ENCODE results near the gene PFN4. TPM values are rescaled to one million over a fixed set of nuclear protein-coding genes. Genes with fewer than 3 reads are reported as not detected.

PFN4 gene
- total and polyA plus RNA-seq, 2 experiments from 2014 or later, result 0.28 TPM; not detected in 1

DNA sequence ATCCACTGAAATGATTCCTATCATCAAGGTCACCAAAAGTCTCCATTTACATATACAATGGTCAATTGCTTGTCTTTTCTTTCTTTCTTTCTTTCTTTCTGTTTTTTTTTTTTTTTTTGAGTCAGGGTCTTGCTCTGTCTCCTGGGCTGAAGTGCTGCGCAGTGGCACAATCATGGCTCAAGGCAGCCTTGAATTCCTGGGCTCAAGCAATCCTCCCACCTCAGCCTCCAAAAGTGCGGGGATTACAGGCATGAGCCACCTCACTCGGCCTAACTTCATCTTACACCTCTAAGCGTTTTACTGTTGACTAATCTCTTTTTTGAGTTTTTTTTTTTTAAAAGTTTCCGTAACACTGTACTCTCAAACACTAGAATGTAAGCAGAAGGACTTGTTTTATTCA, 47.9 kb downstream of the PFN4 start:
- TF ChIP-seq POLR2AphosphoS5 (IDR thresholded peaks at IDR 0.05; ENCODE audit: low read depth), result no peak
- TF ChIP-seq NANOG (IDR thresholded peaks at IDR 0.05; ENCODE audit: borderline replicate concordance), result no peak
- TF ChIP-seq JUNB (IDR thresholded peaks at IDR 0.05; ENCODE audit: unreplicated experiment), result no peak
- no peak for TF ChIP-seq ZNF331 (CRISPR knock-in tag; IDR thresholded peaks at IDR 0.05; ENCODE audit: low read depth)
- TF ChIP-seq CREB1 (CRISPR knock-in tag; IDR thresholded peaks at IDR 0.05; ENCODE audit: low read depth), result no peak
- TF ChIP-seq, protein P1, sequence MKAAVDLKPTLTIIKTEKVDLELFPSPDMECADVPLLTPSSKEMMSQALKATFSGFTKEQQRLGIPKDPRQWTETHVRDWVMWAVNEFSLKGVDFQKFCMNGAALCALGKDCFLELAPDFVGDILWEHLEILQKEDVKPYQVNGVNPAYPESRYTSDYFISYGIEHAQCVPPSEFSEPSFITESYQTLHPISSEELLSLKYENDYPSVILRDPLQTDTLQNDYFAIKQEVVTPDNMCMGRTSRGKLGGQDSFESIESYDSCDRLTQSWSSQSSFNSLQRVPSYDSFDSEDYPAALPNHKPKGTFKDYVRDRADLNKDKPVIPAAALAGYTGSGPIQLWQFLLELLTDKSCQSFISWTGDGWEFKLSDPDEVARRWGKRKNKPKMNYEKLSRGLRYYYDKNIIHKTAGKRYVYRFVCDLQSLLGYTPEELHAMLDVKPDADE (IDR thresholded peaks at IDR 0.05), result no peak
- Histone ChIP-seq H4K20me1 (replicated peaks; ENCODE audit: insufficient read depth) (peaks cover 3% of the 10 kb centered on the region; the same call in 1 of the 2 replicates), H3K27me3 (ENCODE audit: insufficient read depth) (no peaks in the 10 kb centered on the region), H3K27ac (ENCODE audit: low read depth) (peak overlapping the region; percentile 98), H2AFZ (no peak overlapping the region), H3K9me2 (ENCODE audit: insufficient read depth) (no peaks in the 10 kb centered on the region), H3K79me2 (replicated peaks; ENCODE audit: insufficient read depth) (peaks cover 55% of the 10 kb centered on the region), H3K36me3 (ENCODE audit: insufficient read depth) (peaks cover 17% of the 10 kb centered on the region), H3F3A (replicated peaks; ENCODE audit: low read depth) (peaks cover 25% of the 10 kb centered on the region), H3K4me1 (ENCODE audit: insufficient read depth) (peaks cover 28% of the 10 kb centered on the region), H3K4me3 (peak overlapping the region; percentile 95), H3K4me2 (peak overlapping the region; percentile 99)
- Mint-ChIP-seq H3K27me3 (ENCODE audit: insufficient read depth, low read depth, poor library complexity) (peaks cover 1% of the 10 kb centered on the region), H3K27ac (peak overlapping the region; percentile 98), H3K9me3 (no peaks in the 10 kb centered on the region), H3K4me1 (peaks cover 18% of the 10 kb centered on the region), H3K36me3 (ENCODE audit: low read depth) (peaks cover 37% of the 10 kb centered on the region), H3K4me3 (peak overlapping the region; percentile 96)
- no peak for DNase-seq (ENCODE audit: low spot score)
- no peak for ATAC-seq

GRCh38 chr2:24073816-24074215, 49.3 kb downstream of the PFN4 start:
- Mint-ChIP-seq H3K4me1 (peaks cover 18% of the 10 kb centered on the region), H3K27me3 (ENCODE audit: insufficient read depth, low read depth, poor library complexity) (peaks cover 3% of the 10 kb centered on the region), H3K9me3 (no peaks in the 10 kb centered on the region), H3K27ac (no peak overlapping the region), H3K36me3 (ENCODE audit: low read depth) (peaks cover 31% of the 10 kb centered on the region), H3K4me3 (peak overlapping the region; percentile 19; the same call in 1 of the 3 replicates)
- ATAC-seq, result no peak
- Histone ChIP-seq H3K4me3 (no peak overlapping the region), H2AFZ (no peak overlapping the region), H3K79me2 (replicated peaks; ENCODE audit: insufficient read depth) (peaks cover 55% of the 10 kb centered on the region), H3K4me2 (no peak overlapping the region), H3K36me3 (ENCODE audit: insufficient read depth) (peaks cover 17% of the 10 kb centered on the region), H3K9me2 (ENCODE audit: insufficient read depth) (no peaks in the 10 kb centered on the region), H3K27ac (ENCODE audit: low read depth) (no peak overlapping the region), H3F3A (replicated peaks; ENCODE audit: low read depth) (peaks cover 26% of the 10 kb centered on the region), H4K20me1 (replicated peaks; ENCODE audit: insufficient read depth) (peaks cover 3% of the 10 kb centered on the region; the same call in 1 of the 2 replicates), H3K27me3 (ENCODE audit: insufficient read depth) (no peaks in the 10 kb centered on the region), H3K4me1 (ENCODE audit: insufficient read depth) (peaks cover 28% of the 10 kb centered on the region)
- no peak for DNase-seq (ENCODE audit: low spot score)
- TF ChIP-seq ZNF331 (CRISPR knock-in tag; IDR thresholded peaks at IDR 0.05; ENCODE audit: low read depth), result no peak
- TF ChIP-seq POLR2AphosphoS5 (IDR thresholded peaks at IDR 0.05; ENCODE audit: low read depth), result no peak
- no peak for TF ChIP-seq EZH2phosphoT487 (IDR thresholded peaks at IDR 0.05; ENCODE audit: unreplicated experiment)
- TF ChIP-seq CTCF (conservative IDR thresholded peaks at IDR 0.05; ENCODE audit: low read depth in 2 of 2), result no peak
- TF ChIP-seq, protein P1 (IDR thresholded peaks at IDR 0.05), result no peak
- TF ChIP-seq, protein P2, sequence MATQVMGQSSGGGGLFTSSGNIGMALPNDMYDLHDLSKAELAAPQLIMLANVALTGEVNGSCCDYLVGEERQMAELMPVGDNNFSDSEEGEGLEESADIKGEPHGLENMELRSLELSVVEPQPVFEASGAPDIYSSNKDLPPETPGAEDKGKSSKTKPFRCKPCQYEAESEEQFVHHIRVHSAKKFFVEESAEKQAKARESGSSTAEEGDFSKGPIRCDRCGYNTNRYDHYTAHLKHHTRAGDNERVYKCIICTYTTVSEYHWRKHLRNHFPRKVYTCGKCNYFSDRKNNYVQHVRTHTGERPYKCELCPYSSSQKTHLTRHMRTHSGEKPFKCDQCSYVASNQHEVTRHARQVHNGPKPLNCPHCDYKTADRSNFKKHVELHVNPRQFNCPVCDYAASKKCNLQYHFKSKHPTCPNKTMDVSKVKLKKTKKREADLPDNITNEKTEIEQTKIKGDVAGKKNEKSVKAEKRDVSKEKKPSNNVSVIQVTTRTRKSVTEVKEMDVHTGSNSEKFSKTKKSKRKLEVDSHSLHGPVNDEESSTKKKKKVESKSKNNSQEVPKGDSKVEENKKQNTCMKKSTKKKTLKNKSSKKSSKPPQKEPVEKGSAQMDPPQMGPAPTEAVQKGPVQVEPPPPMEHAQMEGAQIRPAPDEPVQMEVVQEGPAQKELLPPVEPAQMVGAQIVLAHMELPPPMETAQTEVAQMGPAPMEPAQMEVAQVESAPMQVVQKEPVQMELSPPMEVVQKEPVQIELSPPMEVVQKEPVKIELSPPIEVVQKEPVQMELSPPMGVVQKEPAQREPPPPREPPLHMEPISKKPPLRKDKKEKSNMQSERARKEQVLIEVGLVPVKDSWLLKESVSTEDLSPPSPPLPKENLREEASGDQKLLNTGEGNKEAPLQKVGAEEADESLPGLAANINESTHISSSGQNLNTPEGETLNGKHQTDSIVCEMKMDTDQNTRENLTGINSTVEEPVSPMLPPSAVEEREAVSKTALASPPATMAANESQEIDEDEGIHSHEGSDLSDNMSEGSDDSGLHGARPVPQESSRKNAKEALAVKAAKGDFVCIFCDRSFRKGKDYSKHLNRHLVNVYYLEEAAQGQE (IDR thresholded peaks at IDR 0.05; ENCODE audit: unreplicated experiment), result no peak
- TF ChIP-seq JUNB (IDR thresholded peaks at IDR 0.05; ENCODE audit: unreplicated experiment), result no peak

Data from GM23338 (cell line).